ENCODE results near the gene BCAS1.

Gene BCAS1

GRCh38 chr20:54027704-54028103 lies 42.7 kb downstream of the BCAS1 start:
- no peak for TF ChIP-seq CTCF (IDR thresholded peaks at IDR 0.05; ENCODE audit: low read depth, low read length)
- no peak overlapping the region for H3K4me3 ChIP-seq (ENCODE audit: low read depth, low read length)

- no peak for TF ChIP-seq CTCF (IDR thresholded peaks at IDR 0.05; ENCODE audit: low read depth, low read length)
- no peak overlapping the region for H3K4me3 ChIP-seq (ENCODE audit: low read depth, low read length)
Observed at GRCh38 chr20:54026295-54027064, 43.9 kb downstream of the BCAS1 start.

- H3K4me3 ChIP-seq (ENCODE audit: low read depth, low read length) = no peak overlapping the region
- TF ChIP-seq CTCF (IDR thresholded peaks at IDR 0.05; ENCODE audit: low read depth, low read length) = no peak
Observed at GRCh38 chr20:54025251-54025771, 45.1 kb downstream of the BCAS1 start.

- H3K4me3 ChIP-seq (ENCODE audit: low read depth, low read length) = no peak overlapping the region
- no peak for TF ChIP-seq CTCF (IDR thresholded peaks at IDR 0.05; ENCODE audit: low read depth, low read length)
Observed at GRCh38 chr20:54023406-54023805, 47.0 kb downstream of the BCAS1 start.

- TF ChIP-seq CTCF (IDR thresholded peaks at IDR 0.05; ENCODE audit: low read depth, low read length) = no peak
Observed at GRCh38 chr20:54021446-54022235, 48.8 kb downstream of the BCAS1 start.

GRCh38 chr20:54020868-54021267 lies 49.5 kb downstream of the BCAS1 start:
- H3K4me3 ChIP-seq (ENCODE audit: low read depth, low read length) = no peak overlapping the region
- no peak for TF ChIP-seq CTCF (IDR thresholded peaks at IDR 0.05; ENCODE audit: low read depth, low read length)

More at GRCh38 chr20:54021446-54022235, 48.8 kb downstream of the BCAS1 start:
- H3K4me3 ChIP-seq (ENCODE audit: low read depth, low read length) = no peak overlapping the region

- no peak for TF ChIP-seq CTCF (IDR thresholded peaks at IDR 0.05; ENCODE audit: low read depth, low read length)
- H3K4me3 ChIP-seq (ENCODE audit: low read depth, low read length) = no peak overlapping the region
Observed at GRCh38 chr20:54020348-54020747, 50.0 kb downstream of the BCAS1 start.

Measured in WI38 (cell line).